Kidney (tissue), 14 donors: ENCODE measurements around the gene C4orf50. TPM values are rescaled to one million over a fixed set of nuclear protein-coding genes. Genes with fewer than 3 reads are reported as not detected.

Experiments
- DNase-seq, 5 donors: peaks; one replicate each; pipeline ENCODE4 v3.0.0-alpha.2; 2013 to 2020
- FAIRE-seq: peaks from 2 replicates; lab custom pipeline; 2012; peaks lifted over from hg19 to GRCh38; lab: Jason Lieb, UNC
- H3K27ac ChIP-seq, 2 donors: one replicate each; pipeline ENCODE4 v1.7.0; 2013; ENCODE audit warnings: low read depth in 2 of 2, low read length in 2 of 2, inconsistent platforms in 1 of 2
- H3K27me3 ChIP-seq: one replicate; pipeline ENCODE4 v1.7.1; 2013; ENCODE audit warnings: low read length, inconsistent platforms; ENCODE audit not compliant: control insufficient read depth, insufficient read depth
- H3K36me3 ChIP-seq, 3 donors: one replicate each; pipeline versions ENCODE4 v1.7.0 to v1.7.1; 2013; ENCODE audit warnings: low read length in 3 of 3, control low read depth in 1 of 3, inconsistent platforms in 1 of 3; ENCODE audit not compliant: insufficient read depth in 3 of 3, control insufficient read depth in 2 of 3
- H3K4me1 ChIP-seq, 3 donors: one replicate each; pipeline versions ENCODE4 v1.7.0 to v1.7.1; 2013; ENCODE audit warnings: low read length in 3 of 3, inconsistent platforms in 1 of 3, low read depth in 1 of 3; ENCODE audit not compliant: control insufficient read depth in 2 of 3, insufficient read depth in 2 of 3
- H3K4me3 ChIP-seq, 3 donors: one replicate each; pipeline versions ENCODE4 v1.7.0 to v1.8.1; 2013; ENCODE audit warnings: low read length in 3 of 3, control low read depth in 1 of 3, inconsistent platforms in 1 of 3
- H3K9ac ChIP-seq, 3 donors: one replicate each; pipeline versions ENCODE4 v1.7.0 to v1.7.1; 2013; ENCODE audit warnings: low read length in 3 of 3, control low read depth in 1 of 3, inconsistent platforms in 1 of 3
- H3K9me3 ChIP-seq, 3 donors: one replicate each; pipeline versions ENCODE4 v1.7.0 to v1.7.1; 2013; ENCODE audit warnings: low read length in 3 of 3, control low read depth in 1 of 3, inconsistent platforms in 1 of 3; ENCODE audit not compliant: control insufficient read depth in 2 of 3, insufficient read depth in 1 of 3
- CTCF ChIP-seq: IDR thresholded peaks from 3 replicates; pipeline ENCODE4 v1.5.1; 2012; ENCODE audit warnings: mild to moderate bottlenecking, moderate library complexity, borderline replicate concordance; ENCODE audit not compliant: insufficient read depth; ENCODE audit errors: extremely low read depth
- intact Hi-C: fragments of 100-400 bp; cut with DNase I; formaldehyde crosslinking; loops from one replicate; pipeline ENCODE4 v1.11.1; 2022
- polyA plus RNA-seq: library from polyadenylated mRNA; stranded (reverse); fragments of 350-450 nt; fragmentation: Illumina TruSeq; extraction: RNeasy Lipid Tissue Mini Kit (QIAGEN cat#74804); gene quantifications from one replicate; pipeline ENCODE4 v1.2.3, GENCODE V29; 2014; ENCODE audit warnings: low read depth, low replicate concordance; ENCODE audit not compliant: insufficient read depth
- total RNA-seq: library from RNA; stranded (reverse); fragmentation: NEBNext Ultra II Directional; extraction: Animal tissue kit (Norgen Biotek cat#: 25700); gene quantifications from one replicate; pipeline ENCODE4 v1.2.1, GENCODE V29; 2021
- donor health status: control.
- donor health status: control.
- donor health status: control.
- donor health status: control.
- donor health status: control.
- donor health status: DM: yes; HTN: yes; CAD: no.
- donor health status: Normal renal cell carcinoma (clear cell type).

Gene C4orf50
- total and polyA plus RNA-seq, 2 donors from 2014 or later, result 0.16 TPM; not detected in 1

- Histone ChIP-seq H3K9ac (no peak overlapping the region), H3K27ac (no peak overlapping the region), H3K9me3 (no peaks in the 10 kb centered on the region), H3K36me3 (no peaks in the 10 kb centered on the region), H3K27me3 (no peaks in the 10 kb centered on the region), H3K4me1 (no peaks in the 10 kb centered on the region), H3K4me3 (no peak overlapping the region)
- intact Hi-C loops, result no loop called here
- DNase-seq (peak in 1 of 5 donors; percentile 27), FAIRE-seq (no peak)
- TF ChIP-seq CTCF, result no peak
Measured at GRCh38 chr4:5921101-5921980, 96.9 kb downstream of the C4orf50 start.

- Histone ChIP-seq H3K27ac (no peak overlapping the region), H3K9me3 (peaks cover 0 to 3% (median 0%) of the 10 kb centered on the region in 3 donors), H3K9ac (no peak overlapping the region), H3K36me3 (no peaks in the 10 kb centered on the region), H3K27me3 (no peaks in the 10 kb centered on the region), H3K4me3 (no peak overlapping the region), H3K4me1 (no peaks in the 10 kb centered on the region)
- FAIRE-seq, result no peak
- no peak for TF ChIP-seq CTCF
- DNase-seq, result peak in 1 of 5 donors; percentile 38
- intact Hi-C loops, result no loop called here
Measured at GRCh38 chr4:5919571-5919970, 98.7 kb downstream of the C4orf50 start.

- TF ChIP-seq CTCF, result no peak
- no peak for FAIRE-seq
- intact Hi-C loops, result no loop called here
- peak in 1 of 5 donors; percentile 26 for DNase-seq
- Histone ChIP-seq H3K27ac (no peak overlapping the region), H3K4me3 (no peak overlapping the region), H3K9ac (no peak overlapping the region), H3K4me1 (no peaks in the 10 kb centered on the region), H3K36me3 (no peaks in the 10 kb centered on the region), H3K9me3 (peaks cover 0 to 3% (median 0%) of the 10 kb centered on the region in 3 donors), H3K27me3 (no peaks in the 10 kb centered on the region)
Measured at GRCh38 chr4:5919044-5919443, 99.2 kb downstream of the C4orf50 start.
